Measurements from ENCODE around the gene LDB2.

LDB2 gene

DNA sequence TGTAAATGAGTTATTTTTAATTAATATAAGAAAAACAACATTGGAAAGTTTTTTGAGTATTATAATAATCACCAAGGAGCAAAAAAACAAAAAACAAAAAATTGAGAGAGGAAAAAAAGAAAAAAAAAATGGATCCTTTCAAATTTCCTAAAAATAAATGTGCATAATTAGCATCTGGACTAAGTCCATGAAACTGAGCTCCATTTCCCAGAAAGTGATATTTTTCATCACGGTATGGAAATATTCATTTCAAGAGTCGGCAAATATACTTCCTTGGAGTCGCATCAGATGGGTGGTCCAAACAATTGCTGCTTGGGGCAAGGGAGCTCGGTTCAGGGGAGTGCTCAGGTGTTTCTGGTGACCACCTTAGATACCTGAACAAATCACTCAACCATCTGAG is 305.1 kb downstream of the LDB2 start:
- Histone ChIP-seq H3K4me2 (ENCODE audit: low read depth, low read length, poor library complexity, severe bottlenecking) (no peak overlapping the region), H3K4me1 (ENCODE audit: insufficient read depth, low read length, poor library complexity, severe bottlenecking) (no peaks in the 10 kb centered on the region), H3K27me3 (ENCODE audit: insufficient read depth, low read length, poor library complexity, severe bottlenecking) (no peaks in the 10 kb centered on the region), H3K9ac (ENCODE audit: low read depth, low read length, poor library complexity, severe bottlenecking) (no peak overlapping the region), H3K9me3 (ENCODE audit: insufficient read depth, low read depth, low read length) (no peaks in the 10 kb centered on the region), H3K9me2 (replicated peaks; ENCODE audit: low read depth, low read length) (no peaks in the 10 kb centered on the region), H3K4me3 (ENCODE audit: low read length, poor library complexity, severe bottlenecking) (no peak overlapping the region), H3K79me2 (ENCODE audit: insufficient read depth, low read length) (no peaks in the 10 kb centered on the region), H3F3A (ENCODE audit: low read depth) (no peaks in the 10 kb centered on the region), H2AFZ (ENCODE audit: low read length) (no peak overlapping the region), H4K20me1 (ENCODE audit: insufficient read depth, low read length, poor library complexity, severe bottlenecking) (no peaks in the 10 kb centered on the region), H3K36me3 (ENCODE audit: insufficient read depth, low read length) (no peaks in the 10 kb centered on the region)
- TF ChIP-seq, protein P1, sequence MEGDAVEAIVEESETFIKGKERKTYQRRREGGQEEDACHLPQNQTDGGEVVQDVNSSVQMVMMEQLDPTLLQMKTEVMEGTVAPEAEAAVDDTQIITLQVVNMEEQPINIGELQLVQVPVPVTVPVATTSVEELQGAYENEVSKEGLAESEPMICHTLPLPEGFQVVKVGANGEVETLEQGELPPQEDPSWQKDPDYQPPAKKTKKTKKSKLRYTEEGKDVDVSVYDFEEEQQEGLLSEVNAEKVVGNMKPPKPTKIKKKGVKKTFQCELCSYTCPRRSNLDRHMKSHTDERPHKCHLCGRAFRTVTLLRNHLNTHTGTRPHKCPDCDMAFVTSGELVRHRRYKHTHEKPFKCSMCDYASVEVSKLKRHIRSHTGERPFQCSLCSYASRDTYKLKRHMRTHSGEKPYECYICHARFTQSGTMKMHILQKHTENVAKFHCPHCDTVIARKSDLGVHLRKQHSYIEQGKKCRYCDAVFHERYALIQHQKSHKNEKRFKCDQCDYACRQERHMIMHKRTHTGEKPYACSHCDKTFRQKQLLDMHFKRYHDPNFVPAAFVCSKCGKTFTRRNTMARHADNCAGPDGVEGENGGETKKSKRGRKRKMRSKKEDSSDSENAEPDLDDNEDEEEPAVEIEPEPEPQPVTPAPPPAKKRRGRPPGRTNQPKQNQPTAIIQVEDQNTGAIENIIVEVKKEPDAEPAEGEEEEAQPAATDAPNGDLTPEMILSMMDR (conservative IDR thresholded peaks at IDR 0.05; ENCODE audit: low read length) = no peak
- no peak for TF ChIP-seq EZH2phosphoT487 (IDR thresholded peaks at IDR 0.05; ENCODE audit: borderline replicate concordance)

DNA sequence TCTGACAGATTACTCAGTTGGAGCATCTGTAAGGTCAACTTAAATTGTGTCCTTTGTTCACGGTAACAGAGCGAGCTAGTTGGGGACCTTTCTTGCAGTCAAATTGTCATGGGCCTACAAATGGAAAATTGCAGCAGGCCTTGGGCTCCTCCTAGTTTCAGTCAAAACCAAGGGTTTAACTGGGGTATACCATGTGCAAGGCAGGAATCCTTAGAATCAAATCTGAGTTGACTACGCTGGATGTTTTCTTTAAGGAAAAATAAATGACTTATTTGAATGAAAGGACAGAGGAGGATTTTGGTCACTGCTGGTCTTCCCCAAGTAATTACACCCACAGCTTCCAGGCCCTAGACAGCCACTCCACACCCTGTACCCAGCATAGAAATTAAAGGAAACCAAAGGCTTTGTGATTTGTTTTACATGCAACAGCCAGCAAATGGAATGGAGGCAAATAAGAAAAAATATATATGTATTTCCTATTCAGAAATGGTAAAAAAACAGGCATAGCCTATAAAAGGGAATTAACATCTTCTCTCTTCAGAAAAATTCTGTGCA is 307.1 kb downstream of the LDB2 start:
- Histone ChIP-seq H3F3A (ENCODE audit: low read depth) (no peaks in the 10 kb centered on the region), H3K36me3 (ENCODE audit: insufficient read depth, low read length) (no peaks in the 10 kb centered on the region), H3K4me3 (ENCODE audit: low read length, poor library complexity, severe bottlenecking) (no peak overlapping the region), H2AFZ (ENCODE audit: low read length) (no peak overlapping the region), H3K79me2 (ENCODE audit: insufficient read depth, low read length) (no peaks in the 10 kb centered on the region), H3K9me2 (replicated peaks; ENCODE audit: low read depth, low read length) (no peaks in the 10 kb centered on the region), H3K4me2 (ENCODE audit: low read depth, low read length, poor library complexity, severe bottlenecking) (no peak overlapping the region), H3K9me3 (ENCODE audit: insufficient read depth, low read depth, low read length) (no peaks in the 10 kb centered on the region), H3K9ac (ENCODE audit: low read depth, low read length, poor library complexity, severe bottlenecking) (no peak overlapping the region), H3K4me1 (ENCODE audit: insufficient read depth, low read length, poor library complexity, severe bottlenecking) (no peaks in the 10 kb centered on the region), H3K27me3 (ENCODE audit: insufficient read depth, low read length, poor library complexity, severe bottlenecking) (no peaks in the 10 kb centered on the region), H4K20me1 (ENCODE audit: insufficient read depth, low read length, poor library complexity, severe bottlenecking) (no peaks in the 10 kb centered on the region)
- TF ChIP-seq, protein P1 (conservative IDR thresholded peaks at IDR 0.05; ENCODE audit: low read length) = no peak
- TF ChIP-seq EZH2phosphoT487 (IDR thresholded peaks at IDR 0.05; ENCODE audit: borderline replicate concordance) = no peak

DNA sequence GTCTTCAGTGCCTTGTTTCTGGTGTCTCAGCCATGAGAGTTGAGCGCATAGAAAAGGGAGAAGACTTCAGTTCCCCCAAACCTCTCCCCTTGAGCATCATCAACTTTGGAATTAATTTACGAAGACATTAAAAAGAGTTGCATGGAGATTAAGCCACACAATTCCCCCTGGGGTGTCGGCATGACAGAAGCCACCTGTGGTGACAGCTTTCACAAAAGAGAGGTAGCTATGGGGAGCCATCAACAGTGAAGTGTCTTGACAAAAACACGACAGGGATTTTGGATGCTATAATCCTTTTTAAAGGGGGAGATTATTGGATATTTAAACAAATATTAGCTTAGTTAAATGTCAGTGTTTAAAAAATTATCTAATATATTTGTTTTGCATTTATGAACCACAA is 307.6 kb downstream of the LDB2 start:
- Histone ChIP-seq H3K4me2 (ENCODE audit: low read depth, low read length, poor library complexity, severe bottlenecking) (no peak overlapping the region), H3K9me2 (replicated peaks; ENCODE audit: low read depth, low read length) (no peaks in the 10 kb centered on the region), H3K79me2 (ENCODE audit: insufficient read depth, low read length) (no peaks in the 10 kb centered on the region), H3K4me3 (ENCODE audit: low read length, poor library complexity, severe bottlenecking) (no peak overlapping the region), H2AFZ (ENCODE audit: low read length) (no peak overlapping the region), H3F3A (ENCODE audit: low read depth) (no peaks in the 10 kb centered on the region), H3K9me3 (ENCODE audit: insufficient read depth, low read depth, low read length) (no peaks in the 10 kb centered on the region), H3K9ac (ENCODE audit: low read depth, low read length, poor library complexity, severe bottlenecking) (no peak overlapping the region), H4K20me1 (ENCODE audit: insufficient read depth, low read length, poor library complexity, severe bottlenecking) (no peaks in the 10 kb centered on the region), H3K4me1 (ENCODE audit: insufficient read depth, low read length, poor library complexity, severe bottlenecking) (no peaks in the 10 kb centered on the region), H3K27me3 (ENCODE audit: insufficient read depth, low read length, poor library complexity, severe bottlenecking) (no peaks in the 10 kb centered on the region), H3K36me3 (ENCODE audit: insufficient read depth, low read length) (no peaks in the 10 kb centered on the region)
- no peak for TF ChIP-seq EZH2phosphoT487 (IDR thresholded peaks at IDR 0.05; ENCODE audit: borderline replicate concordance)
- TF ChIP-seq, protein P1 (conservative IDR thresholded peaks at IDR 0.05; ENCODE audit: low read length) = no peak

All from Loucy (cell line).